T follicular helper cell (primary cell): ENCODE measurements around the gene NANS.
"Not testable (repeated sequence)": the region's sequence is repeated elsewhere in the genome, so short reads cannot be mapped to it uniquely, and the experiment has no call there.

Experiments used
- DNase-seq: peaks from one replicate; pipeline ENCODE4 v3.0.0-alpha.2; 2020; ENCODE audit warnings: low read depth
- total RNA-seq, 2 experiments: gene quantifications; one replicate each; lab custom pipeline; 2026; lab: John Stamatoyannopoulos, UW

The NANS gene, protein sequence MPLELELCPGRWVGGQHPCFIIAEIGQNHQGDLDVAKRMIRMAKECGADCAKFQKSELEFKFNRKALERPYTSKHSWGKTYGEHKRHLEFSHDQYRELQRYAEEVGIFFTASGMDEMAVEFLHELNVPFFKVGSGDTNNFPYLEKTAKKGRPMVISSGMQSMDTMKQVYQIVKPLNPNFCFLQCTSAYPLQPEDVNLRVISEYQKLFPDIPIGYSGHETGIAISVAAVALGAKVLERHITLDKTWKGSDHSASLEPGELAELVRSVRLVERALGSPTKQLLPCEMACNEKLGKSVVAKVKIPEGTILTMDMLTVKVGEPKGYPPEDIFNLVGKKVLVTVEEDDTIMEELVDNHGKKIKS
- 27.8 to 43.1 reads per million in 2 experiments for total RNA-seq

DNA sequence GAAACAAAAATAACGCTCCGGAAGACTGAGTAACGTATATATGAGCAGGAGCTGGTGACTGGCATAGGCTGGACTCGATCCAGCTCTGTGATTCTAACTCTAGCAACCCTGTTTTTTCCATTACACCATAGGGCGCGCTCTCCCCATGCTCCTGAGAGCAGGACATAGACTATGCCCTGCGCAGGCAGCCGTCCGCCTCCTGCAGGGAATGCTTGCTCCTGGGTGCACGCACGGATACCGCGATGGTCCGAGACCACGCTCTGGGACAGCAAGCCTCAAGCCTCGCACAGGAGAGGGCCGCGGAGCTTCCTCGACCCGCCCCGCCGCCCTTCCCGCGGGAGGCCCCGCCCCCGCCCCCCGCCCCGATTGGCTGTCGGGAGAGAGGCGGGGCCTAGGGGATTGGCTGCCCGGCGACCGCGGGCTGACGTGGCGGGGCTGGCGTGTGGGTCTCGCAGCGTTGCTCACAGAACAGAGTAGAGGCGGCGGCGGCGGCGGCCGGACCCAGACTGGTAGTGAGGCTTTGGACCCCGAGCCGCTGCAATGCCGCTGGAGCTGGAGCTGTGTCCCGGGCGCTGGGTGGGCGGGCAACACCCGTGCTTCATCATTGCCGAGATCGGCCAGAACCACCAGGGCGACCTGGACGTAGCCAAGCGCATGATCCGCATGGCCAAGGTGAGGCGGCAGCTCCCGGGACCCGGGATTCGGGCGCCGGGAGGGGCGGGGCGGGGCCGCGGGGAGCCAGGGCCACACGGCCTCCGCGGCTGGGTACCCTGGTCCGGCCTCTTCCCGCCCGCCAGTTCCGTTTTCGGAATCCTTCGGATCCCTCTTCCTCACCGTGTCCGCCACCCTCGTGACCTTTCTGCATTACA lies at the start of gene NANS:
TSS of gene NANS (plus strand) at position 464 of the 869 bp plus-strand sequence. CDS start at position 541, 77 bp downstream.
- peak; percentile 86 for DNase-seq

DNA sequence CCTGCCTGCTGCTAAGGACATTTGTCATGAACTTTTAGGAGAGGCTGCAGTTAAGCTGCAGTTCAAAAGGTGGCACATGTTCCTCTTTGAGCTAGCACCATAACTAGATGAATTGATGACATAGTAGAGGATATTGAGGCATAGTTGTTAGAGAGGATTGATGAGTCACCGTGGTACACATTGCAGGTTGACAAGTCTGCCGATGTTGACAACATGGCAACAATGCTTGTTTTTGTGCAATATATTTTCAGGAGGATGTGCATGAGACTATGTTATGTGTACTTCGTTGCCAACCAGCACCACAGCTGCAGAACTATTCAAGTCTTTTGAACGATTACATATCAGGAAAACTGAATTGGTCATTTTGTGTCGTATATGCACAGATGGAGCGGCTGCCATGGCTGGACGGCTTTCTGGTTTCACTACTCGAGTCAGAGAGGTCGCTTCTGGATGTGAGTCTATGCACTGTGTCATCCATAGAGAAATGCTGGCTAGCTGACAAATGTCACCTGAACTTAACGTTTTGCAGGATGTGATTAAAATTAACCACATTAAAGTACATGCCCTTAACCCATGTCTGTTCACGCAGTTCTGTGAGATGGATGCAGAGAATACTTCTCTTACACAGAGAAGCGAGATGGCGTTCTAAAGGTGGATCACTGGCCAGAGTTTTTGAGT lies 49.1 kb upstream of the NANS start:
- DNase-seq, result no peak

DNA sequence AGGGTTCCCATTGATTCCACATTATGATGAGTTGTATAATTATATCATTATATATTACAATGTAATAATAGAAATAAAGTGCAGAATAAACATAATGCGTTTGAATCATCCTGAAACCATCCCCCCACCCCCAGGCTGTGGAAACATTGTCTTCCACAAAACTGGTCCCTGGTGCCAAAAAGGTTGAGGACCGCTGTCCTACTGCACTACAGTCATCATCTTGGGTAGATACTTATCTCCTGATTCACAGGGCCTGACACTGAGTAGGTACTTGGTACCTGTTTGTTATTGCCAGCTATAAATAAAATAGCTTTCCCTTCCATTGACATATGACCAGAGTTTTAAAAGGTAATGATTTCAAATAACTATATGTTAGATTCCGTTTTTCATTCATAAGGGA lies 47.8 kb upstream of the NANS start:
- DNase-seq, result no peak

DNA sequence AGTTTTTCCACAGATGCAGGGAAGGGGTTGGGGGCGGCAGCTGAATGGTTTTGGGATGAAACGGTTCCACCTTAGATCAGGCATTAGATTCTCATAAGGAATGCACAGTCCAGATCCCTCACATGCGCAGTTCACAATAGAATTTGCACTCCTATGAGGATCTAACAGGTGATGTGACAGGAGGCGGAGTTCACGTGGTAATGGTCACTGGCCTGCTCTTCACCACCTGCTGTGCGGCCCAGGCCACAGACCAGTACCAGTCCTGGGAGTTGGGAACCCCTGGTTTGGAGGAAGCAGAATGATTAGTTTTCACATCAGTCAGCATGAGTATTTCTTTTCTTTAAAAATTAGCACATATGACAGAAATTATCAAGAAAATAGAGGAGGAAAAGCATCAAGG lies 47.1 kb upstream of the NANS start:
- DNase-seq, result no peak

DNA sequence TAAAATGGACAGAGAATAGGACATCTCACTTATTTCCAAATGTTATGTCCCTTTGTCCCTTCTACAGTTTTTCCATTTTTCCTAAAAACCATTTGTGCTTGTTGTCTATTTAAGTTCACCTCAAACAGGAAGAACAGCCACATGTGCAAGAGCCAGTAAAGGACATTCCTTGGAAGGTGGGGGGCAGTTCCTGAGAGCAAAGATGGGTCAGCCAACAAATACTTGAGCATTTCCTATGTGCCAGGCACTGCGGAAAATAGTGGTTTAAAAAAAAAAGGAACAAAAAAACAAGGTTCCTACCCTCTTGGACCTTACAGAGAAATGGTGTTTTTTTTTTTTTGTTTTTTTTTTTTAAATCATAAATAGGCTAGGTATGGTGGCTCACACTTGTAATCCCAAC lies 46.6 kb upstream of the NANS start:
- DNase-seq, result no peak

DNA sequence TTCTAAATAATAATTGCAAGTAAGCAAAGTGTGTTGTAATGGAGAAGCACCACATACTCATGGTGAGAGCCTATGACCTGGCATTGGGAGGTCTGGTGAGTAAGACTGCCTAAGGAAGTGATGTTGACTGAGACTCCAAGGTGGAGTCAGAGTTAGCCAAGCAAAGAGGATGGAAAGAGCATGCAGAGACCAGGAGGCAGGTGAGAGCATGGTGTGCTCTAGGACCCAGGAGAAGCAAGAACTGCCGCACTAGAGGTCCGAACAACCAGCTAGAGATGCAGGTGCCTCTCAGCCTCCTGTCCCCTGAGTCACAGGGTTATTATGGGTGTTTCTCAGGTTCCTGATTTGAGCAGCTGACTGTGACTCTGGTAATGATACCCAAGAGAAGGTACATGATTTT lies 46.1 kb upstream of the NANS start:
- no peak for DNase-seq

DNA sequence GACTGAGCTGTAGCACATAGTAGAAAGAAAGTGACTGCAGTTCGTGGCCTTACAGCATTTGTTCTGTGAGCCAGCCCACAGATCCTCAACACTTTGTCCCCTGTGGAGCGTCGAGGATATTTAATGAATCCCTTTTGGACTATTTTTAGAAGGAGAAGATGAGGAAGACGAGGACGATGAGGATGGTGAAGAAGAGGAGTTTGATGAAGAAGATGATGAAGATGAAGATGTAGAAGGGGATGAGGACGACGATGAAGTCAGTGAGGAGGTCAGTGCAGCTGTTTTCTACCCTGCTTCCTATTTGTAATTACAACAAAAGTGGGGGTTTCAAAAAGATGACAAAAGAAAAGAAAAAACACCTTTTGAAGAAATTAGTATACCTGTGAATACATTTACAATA lies 45.4 kb upstream of the NANS start:
- DNase-seq, result no peak

DNA sequence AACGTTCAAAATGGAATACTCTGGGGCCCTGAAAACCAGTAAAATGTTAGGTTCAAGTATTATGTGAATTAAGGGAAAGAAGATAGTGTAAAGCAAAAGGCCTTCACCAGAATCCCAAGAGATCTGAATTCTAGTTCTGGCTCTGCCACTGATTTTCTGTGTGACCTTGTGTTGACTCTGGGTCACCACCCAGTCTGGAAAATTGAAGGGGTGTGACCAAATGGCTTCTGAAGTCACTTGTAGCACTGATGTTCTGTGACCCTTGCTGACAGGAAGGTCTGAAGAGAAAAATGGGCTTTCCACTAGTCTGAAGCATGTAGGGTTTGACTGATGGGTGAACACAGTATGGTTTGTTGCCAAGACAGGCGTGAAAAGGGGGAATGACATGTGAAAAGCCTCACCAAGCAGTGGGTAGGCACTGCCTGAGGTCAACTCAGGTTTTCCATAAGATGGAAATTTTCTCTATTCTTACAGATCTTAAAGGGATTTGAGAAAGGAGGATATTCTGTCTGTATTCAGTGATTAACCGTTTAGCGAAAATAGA lies 40.3 kb upstream of the NANS start:
- DNase-seq, result no peak

DNA sequence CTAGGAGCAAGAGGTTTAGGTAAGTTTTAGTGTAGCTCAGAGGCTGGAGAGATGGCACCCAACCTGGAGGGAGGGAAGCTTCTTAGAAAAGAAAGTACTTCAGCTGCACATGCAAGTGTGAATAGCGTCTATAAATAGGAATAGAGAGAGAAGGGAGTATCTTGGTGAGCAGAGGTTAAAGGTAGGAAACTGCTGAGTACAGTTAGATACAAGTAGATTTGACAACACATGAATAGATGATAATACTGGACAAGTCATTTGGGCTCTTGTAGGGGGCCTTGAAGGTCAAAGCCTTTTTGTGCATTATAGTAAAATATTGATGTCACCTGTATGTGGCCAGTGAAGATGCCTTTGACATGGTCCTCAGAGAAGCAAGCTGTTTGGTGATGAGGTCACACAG lies 39.2 kb upstream of the NANS start:
- no peak for DNase-seq

DNA sequence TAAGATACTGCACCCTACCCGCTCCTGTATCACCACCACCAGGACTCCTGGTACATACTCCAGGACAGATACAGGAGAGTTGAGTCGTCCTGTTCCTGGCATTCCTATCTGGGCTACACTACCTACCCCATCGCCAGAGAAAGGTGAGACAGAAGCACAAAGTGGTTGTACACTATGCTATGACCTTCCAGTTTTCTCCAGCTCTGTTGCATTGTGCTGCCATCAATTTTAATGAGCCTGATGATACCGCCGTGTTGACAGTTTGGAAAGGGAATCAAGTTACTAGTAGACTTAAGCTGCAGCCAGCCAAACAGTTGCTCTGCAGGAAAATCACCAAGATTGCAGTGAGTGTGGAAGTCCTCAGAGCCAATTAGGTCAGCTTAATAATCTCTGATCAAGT lies 38.2 kb upstream of the NANS start:
- DNase-seq, result no peak

DNA sequence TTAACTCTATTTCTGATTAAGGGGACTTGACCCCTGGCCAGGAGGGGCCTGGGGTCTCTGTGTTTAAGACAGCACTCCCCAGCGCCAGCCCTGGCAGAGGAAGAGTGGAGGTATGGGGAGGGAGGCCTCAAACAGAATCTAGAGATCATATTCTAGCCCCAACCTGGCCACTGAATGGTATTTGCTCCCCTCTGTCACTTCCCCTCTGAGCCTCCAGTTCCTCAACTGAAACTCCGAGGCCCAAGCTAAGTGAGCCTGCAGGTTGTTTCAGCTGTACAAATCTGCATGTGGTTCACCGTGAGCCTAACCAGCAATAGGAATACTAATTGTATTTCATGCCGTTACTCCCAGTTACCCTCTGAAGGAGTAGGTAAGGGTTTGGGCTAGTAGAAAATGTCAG lies 37.4 kb upstream of the NANS start:
- no peak for DNase-seq

DNA sequence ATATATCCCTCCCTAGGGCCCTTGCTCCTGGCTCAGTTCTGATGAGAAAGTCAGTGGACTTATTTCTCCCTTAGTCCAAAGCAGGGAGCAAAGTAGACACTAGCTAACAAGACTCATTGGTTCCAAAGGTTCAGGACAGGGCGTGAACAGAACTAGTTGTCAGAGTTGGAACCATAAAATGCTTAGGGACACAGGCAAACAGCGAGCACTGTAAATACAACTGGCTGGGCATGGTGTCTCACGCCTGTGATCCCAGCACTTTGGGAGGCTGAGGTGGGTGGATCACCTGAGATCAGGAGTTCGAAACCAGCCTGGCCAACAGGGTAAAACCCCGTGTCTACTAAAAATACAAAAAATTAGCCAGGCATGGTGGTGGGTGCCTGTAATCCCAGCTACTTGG lies 36.7 kb upstream of the NANS start:
- not testable (repeated sequence) for DNase-seq

DNA sequence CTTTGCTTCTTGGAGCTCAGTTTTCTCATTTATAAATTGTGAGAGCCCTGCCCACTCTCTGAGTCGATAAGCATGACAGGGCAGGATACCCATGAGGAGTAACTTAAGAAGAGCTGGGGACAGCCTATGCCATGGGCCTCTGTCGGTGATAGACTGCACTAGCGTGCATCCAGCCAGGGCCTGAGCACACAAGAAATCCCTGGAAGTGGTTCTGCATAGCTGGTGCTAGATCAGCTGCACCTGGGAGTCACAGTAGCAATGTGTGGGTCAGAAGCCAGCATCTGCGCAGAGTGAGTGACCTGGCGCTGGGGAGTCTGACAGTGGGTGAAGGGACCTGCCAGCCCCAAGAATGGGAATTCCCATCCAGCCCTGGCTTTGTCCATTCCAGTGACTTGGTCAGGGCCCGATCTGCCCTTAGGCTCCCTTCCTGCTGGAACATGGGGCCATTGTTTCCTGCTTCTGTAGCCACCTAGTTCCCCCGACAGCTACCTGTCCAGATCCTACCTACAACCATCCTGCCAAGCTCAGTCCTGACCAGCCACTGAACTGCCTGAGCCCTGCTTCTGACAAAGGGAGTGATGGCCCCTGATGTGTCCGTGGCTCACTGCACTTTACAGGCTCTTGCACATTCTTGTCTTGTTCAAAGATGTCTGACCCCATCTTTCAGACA lies 35.9 kb upstream of the NANS start:
- DNase-seq, result no peak

DNA sequence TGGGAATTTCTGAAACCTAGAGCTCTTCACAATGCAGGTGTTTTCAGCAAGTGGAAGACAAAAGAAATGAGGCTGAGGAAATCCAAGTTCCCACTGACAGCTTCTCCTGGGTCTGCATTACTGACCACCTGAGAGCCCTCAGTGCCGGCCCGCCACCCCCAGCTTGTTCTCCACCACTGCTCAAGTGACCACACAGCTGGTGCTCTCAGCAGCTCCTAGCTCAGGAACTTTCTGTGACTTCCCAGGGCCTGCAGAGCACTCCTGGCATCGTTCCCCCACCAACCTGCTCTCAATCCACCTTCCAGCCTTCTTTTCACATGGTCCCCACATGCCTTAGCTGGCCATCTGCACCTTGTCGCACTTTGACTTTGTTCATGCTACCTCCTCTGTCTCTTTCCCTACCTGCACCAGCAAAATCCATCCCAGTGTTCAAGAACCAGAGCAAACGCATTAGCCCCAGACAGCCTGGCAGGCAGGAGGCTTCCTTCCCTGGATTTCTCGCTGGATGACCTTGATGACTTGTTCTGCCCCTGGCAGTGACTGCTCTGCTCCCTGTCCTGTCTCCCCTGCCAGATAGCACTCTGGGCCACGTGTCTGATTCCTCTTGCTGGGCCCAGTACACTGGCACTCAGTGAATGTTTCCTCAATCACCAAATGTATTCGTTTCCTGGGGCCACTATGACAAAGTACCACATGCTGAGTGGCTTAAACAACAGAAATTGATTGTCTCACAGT lies 35.1 kb upstream of the NANS start:
- no peak for DNase-seq

DNA sequence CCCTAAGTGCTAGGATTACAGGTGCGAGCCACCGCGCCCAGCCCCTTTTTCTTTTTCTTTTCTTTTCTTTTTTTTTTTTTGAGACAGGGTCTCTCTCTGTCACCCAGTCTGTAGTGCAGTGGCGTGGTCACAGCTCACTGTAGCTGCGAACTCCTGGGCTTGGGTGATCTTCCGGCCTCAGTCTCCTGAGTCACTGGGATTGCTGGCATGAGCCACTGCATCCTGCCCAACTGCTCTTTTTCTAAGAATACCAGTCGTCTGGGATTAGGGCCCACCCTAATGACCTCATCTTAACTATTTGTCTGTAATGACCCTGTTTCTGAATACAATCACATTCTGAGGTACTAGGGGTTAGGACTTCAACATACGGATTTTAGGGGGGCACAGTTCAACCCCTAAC lies 34.1 kb upstream of the NANS start:
- no peak for DNase-seq

DNA sequence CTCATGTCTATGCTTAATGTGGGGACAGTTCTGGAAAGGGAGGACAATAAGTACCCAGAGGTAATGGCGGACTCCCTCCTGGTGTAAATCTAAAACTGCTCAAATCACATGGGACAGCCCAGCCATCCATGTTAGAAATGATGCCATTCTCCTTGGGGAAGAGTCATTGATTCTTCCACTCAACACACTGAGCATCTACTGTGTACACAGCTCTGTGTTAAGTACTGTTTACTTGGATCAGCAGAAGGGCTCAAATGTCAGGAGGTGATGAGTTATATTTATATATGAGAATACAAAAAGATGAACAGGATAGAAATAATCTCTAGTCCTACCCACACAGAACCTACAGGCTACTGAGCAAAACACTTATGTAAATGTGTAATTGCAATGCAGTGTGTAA lies 31.8 kb upstream of the NANS start:
- DNase-seq, result no peak

DNA sequence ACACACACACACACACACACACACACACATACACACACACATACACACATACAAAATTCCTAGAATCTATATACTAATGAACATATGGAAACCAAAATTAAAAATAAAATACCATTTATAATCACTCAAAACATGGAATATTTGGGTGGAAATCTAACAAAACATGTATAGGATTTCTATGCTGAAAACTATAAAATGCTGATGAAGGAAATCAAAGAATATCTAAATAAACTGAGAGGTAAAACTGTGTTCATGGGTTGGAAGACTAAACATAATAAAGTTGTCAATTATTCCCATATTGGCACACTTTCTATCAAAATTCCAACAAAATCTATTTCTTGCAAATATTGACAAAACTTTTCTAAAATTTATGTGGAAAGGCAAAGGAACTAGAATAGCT lies 25.4 kb upstream of the NANS start:
- no peak for DNase-seq

DNA sequence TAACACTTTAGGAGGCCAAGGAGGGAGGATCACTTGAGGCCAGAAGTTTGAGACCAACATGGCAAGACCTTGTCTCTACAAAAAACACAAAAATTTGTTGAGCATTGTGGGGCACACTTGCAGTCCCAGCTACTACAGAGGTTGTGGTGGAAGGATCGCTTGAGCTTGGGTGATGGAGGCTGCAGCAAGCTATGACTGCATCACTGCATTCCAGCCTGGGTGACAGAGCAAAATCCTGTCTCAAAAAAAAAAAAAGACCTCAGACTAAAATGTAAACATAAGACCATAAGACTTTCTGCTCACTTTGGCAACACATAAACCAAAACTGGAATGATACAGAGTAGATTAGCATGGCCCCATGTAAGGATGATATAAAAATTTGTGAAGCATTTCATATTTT lies 24.6 kb upstream of the NANS start:
- no peak for DNase-seq

DNA sequence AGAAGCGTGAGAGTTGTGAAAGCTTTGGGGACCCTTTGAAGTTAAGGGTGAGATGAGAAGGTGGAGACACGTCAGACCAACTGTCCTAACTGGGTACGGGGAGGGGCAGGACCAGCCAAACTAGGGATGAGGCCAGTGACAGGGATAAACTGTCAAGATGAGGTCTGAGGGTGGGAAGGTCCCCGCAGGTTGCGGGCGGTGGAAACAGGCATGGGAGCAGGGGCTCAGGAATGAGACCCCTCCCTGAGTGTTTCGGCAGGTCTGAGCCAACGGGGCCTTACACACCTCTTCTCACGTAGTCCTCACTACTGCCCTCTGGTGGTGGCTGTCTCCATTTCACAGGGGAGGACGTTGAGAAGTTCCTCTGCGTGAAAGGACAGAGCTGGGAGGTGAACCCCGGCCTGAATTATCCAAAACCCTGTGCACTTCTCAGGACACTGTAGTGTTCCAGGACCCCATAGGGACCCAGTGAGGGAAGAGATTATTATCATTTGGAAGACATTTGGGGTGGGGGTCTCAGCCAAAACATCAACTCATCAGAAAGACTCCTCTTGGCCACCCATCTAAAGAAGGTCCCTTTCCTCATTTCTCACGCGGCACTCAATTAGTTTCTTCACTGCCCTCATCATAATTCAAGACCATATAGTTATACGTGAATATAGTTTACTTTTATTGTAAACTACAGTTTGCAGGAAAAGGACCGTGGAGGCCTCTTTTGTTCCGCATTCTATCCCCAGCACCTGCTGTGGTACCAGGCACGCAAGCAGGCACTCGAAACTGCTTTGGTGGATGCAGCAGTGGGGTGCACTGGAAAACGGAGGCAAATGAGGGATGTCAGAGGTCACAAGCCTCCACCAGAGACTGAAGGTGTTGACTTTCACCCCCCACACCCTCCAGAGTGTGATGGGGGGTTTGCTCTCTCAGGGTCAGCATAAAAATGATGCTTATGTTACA lies 21.7 kb upstream of the NANS start:
- peak; percentile 86 for DNase-seq

DNA sequence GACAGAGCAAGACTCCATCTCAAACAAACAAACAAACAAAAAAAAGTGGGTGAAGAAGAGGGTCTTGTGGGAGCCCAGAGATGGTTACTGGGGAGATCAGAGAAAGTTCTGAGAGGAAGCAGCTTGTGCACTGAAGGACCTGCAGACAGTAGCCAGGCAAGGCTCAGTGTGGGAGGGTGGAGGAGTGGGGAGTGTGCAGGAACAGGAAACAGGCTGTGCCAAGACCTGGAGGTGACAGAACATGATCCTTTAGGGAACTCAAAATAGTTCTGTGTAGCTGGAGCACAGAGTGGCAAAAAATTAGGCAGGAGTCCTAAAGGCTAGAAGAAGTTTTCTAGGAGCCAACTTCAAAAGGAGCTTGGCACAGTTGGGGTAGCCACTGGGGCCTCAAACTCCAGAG lies 19.2 kb upstream of the NANS start:
- no peak for DNase-seq
